CD14-positive monocyte (primary cell): ENCODE results near the gene SDC4. TPM values are rescaled to one million over a fixed set of nuclear protein-coding genes. Genes with fewer than 3 reads are reported as not detected.
A peak's percentile ranks its signal among the peaks of the same experiment; 100 is the strongest.

Source experiments
- DNase-seq, 3 donors: peaks; one replicate each; pipeline ENCODE4 v3.0.0-alpha.2; 2011 to 2022
- H2AFZ ChIP-seq: 2 replicates; pipeline ENCODE4 v1.6.0; 2012; ENCODE audit warnings: mild to moderate bottlenecking, low read depth, low read length, inconsistent platforms; ENCODE audit not compliant: insufficient read depth, poor library complexity, severe bottlenecking
- H3K27ac ChIP-seq, 2 donors: 1 replicate in 1 of 2; 2 replicates in 1 of 2; pipeline ENCODE4 v1.5.1; 2012 to 2013; ENCODE audit warnings: low read length in 2 of 2, control low read depth in 1 of 2, inconsistent platforms in 1 of 2, low read depth in 1 of 2, mild to moderate bottlenecking in 1 of 2
- H3K27me3 ChIP-seq, 2 donors: one replicate each; pipeline versions ENCODE4 v1.6.0 to v1.6.1; 2011 to 2013; ENCODE audit warnings: low read length in 2 of 2; ENCODE audit not compliant: control insufficient read depth in 2 of 2, insufficient read depth in 2 of 2
- H3K36me3 ChIP-seq, 2 donors: replicated peaks in 1 of 2; 1 replicate in 1 of 2; 2 replicates in 1 of 2; pipeline versions ENCODE4 v1.5.1 to v1.6.1; 2012 to 2013; ENCODE audit warnings: low read length in 2 of 2, control low read depth in 1 of 2, inconsistent platforms in 1 of 2, mild to moderate bottlenecking in 1 of 2; ENCODE audit not compliant: insufficient read depth in 2 of 2, control insufficient read depth in 1 of 2
- H3K4me1 ChIP-seq, 2 donors: 1 replicate in 1 of 2; 2 replicates in 1 of 2; pipeline versions ENCODE4 v1.5.1 to v1.6.1; 2012 to 2013; ENCODE audit warnings: low read length in 2 of 2, control low read depth in 1 of 2, inconsistent platforms in 1 of 2, mild to moderate bottlenecking in 1 of 2, moderate library complexity in 1 of 2; ENCODE audit not compliant: insufficient read depth in 2 of 2, control insufficient read depth in 1 of 2
- H3K4me2 ChIP-seq: replicated peaks from 2 replicates; pipeline ENCODE3; 2012; ENCODE audit warnings: low read length, moderate library complexity, mild to moderate bottlenecking; ENCODE audit not compliant: poor library complexity, severe bottlenecking; ENCODE audit errors: extremely low read depth
- H3K4me3 ChIP-seq, 3 experiments: fragments of 200-600 bp in 1 of 3; sonication (generic) in 1 of 3; replicated peaks in 1 of 3; 1 replicate in 2 of 3; 2 replicates in 1 of 3; pipeline ENCODE4 v1.5.1; 2011 to 2013; ENCODE audit warnings: low read length in 3 of 3, mild to moderate bottlenecking in 3 of 3, control low read depth in 2 of 3, low read depth in 2 of 3, inconsistent platforms in 1 of 3, moderate library complexity in 1 of 3
- H3K79me2 ChIP-seq: 2 replicates; pipeline ENCODE4 v1.6.0; 2012; ENCODE audit warnings: mild to moderate bottlenecking, control low read depth, inconsistent platforms, low read length, moderate library complexity; ENCODE audit not compliant: insufficient read depth
- H3K9ac ChIP-seq: 2 replicates; pipeline ENCODE4 v1.6.0; 2017; ENCODE audit warnings: low read length, mild to moderate bottlenecking; ENCODE audit not compliant: insufficient read depth, poor library complexity, severe bottlenecking
- H3K9me3 ChIP-seq, 2 donors: replicated peaks in 1 of 2; 1 replicate in 1 of 2; 2 replicates in 1 of 2; pipeline versions ENCODE4 v1.5.1 to v1.6.1; 2012 to 2013; ENCODE audit warnings: low read length in 2 of 2, control low read depth in 1 of 2; ENCODE audit not compliant: control insufficient read depth in 1 of 2, insufficient read depth in 1 of 2
- H4K20me1 ChIP-seq: 2 replicates; pipeline ENCODE4 v1.6.0; 2012; ENCODE audit warnings: mild to moderate bottlenecking, low read length, control low read depth, moderate library complexity; ENCODE audit not compliant: insufficient read depth
- H3K27ac Mint-ChIP-seq, 7 donors: one replicate each; pipeline ENCODE4 v1.8.0; 2020; ENCODE audit warnings: mild to moderate bottlenecking in 7 of 7, mixed read lengths in 7 of 7, moderate library complexity in 6 of 7, inconsistent platforms in 2 of 7
- H3K27me3 Mint-ChIP-seq, 3 donors: one replicate each; pipeline ENCODE4 v1.8.0; 2021 to 2022; ENCODE audit warnings: low read depth in 3 of 3, mild to moderate bottlenecking in 3 of 3, mixed read lengths in 3 of 3, moderate library complexity in 3 of 3, inconsistent platforms in 1 of 3
- H3K36me3 Mint-ChIP-seq, 2 donors: one replicate each; pipeline ENCODE4 v1.8.0; 2020; ENCODE audit warnings: mixed read lengths in 2 of 2, inconsistent platforms in 1 of 2, mild to moderate bottlenecking in 1 of 2
- H3K4me1 Mint-ChIP-seq: one replicate; pipeline ENCODE4 v1.8.0; 2020; ENCODE audit warnings: mild to moderate bottlenecking, mixed read lengths
- H3K4me3 Mint-ChIP-seq, 2 donors: one replicate each; pipeline ENCODE4 v1.8.0; 2020; ENCODE audit warnings: mild to moderate bottlenecking in 2 of 2, mixed read lengths in 2 of 2, moderate library complexity in 1 of 2
- H3K9me3 Mint-ChIP-seq, 7 donors: one replicate each; pipeline ENCODE4 v1.8.0; 2020 to 2022; ENCODE audit warnings: mixed read lengths in 7 of 7, mild to moderate bottlenecking in 6 of 7, moderate library complexity in 6 of 7, inconsistent platforms in 2 of 7
- WGBS: methylation state at CpG from one replicate; pipeline ENCODE4 v1.1.5; 2013; ENCODE audit warnings: missing lambda C conversion rate; ENCODE audit not compliant: insufficient coverage; 5-methylcytosine and 5-hydroxymethylcytosine counted together
- intact Hi-C, 2 donors: fragments of 100-400 bp; cut with micrococcal nuclease; formaldehyde crosslinking; loops; one replicate each; pipeline versions ENCODE4 v1.15.0 to v1.15.1; 2023
- polyA plus RNA-seq, 3 donors: library from polyadenylated mRNA; depleted of rRNA in 1 of 3; unstranded in 2 of 3; stranded (reverse) in 1 of 3; fragments of 300-500 nt in 2 of 3; fragments of >200 nt in 1 of 3; fragmentation: Illumina TruSeq in 2 of 3; gene quantifications; 1 replicate in 2 of 3; 2 replicates in 1 of 3; pipeline ENCODE4 v1.2.3, GENCODE V29; 2012 to 2021
- TF ChIP-seq, protein P1 (sequence below): fragments of 200-600 bp; IDR thresholded peaks from one replicate; pipeline ENCODE4 v1.8.0; 2022; ENCODE audit warnings: antibody characterized with exemption, mild to moderate bottlenecking

The SDC4 gene
- polyA plus RNA-seq, 3 donors, result 1.6 to 5.1 (median 1.9) TPM

- peaks cover 3 to 7% of the 10 kb centered on the region in 2 donors for H3K4me1 ChIP-seq
- no peaks in the 10 kb centered on the region for H4K20me1 ChIP-seq
- H3K4me2 ChIP-seq, result no peak overlapping the region
- intact Hi-C loops, result no loop called here
- no peak overlapping the region for H3K27ac ChIP-seq
- H3K4me3 ChIP-seq, result no peak overlapping the region
- H3K4me3 Mint-ChIP-seq, result no peak overlapping the region
- no peaks in the 10 kb centered on the region for H3K36me3 Mint-ChIP-seq
- H3K4me1 Mint-ChIP-seq, result peaks cover 13% of the 10 kb centered on the region
- H2AFZ ChIP-seq, result no peak overlapping the region
- H3K9ac ChIP-seq, result no peak overlapping the region
- 100% methylated on average over 2 of the region's 8 CpGs for WGBS
- H3K27ac Mint-ChIP-seq, result peak overlapping the region in 1 of 7 donors; percentile 18
- H3K79me2 ChIP-seq, result no peaks in the 10 kb centered on the region
- no peaks in the 10 kb centered on the region for H3K9me3 ChIP-seq
- DNase-seq, result no peak
- peaks cover 0 to 9% (median 0%) of the 10 kb centered on the region in 7 donors for H3K9me3 Mint-ChIP-seq
- TF ChIP-seq, protein P1, sequence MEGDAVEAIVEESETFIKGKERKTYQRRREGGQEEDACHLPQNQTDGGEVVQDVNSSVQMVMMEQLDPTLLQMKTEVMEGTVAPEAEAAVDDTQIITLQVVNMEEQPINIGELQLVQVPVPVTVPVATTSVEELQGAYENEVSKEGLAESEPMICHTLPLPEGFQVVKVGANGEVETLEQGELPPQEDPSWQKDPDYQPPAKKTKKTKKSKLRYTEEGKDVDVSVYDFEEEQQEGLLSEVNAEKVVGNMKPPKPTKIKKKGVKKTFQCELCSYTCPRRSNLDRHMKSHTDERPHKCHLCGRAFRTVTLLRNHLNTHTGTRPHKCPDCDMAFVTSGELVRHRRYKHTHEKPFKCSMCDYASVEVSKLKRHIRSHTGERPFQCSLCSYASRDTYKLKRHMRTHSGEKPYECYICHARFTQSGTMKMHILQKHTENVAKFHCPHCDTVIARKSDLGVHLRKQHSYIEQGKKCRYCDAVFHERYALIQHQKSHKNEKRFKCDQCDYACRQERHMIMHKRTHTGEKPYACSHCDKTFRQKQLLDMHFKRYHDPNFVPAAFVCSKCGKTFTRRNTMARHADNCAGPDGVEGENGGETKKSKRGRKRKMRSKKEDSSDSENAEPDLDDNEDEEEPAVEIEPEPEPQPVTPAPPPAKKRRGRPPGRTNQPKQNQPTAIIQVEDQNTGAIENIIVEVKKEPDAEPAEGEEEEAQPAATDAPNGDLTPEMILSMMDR, result no peak
- peaks cover 2 to 32% of the 10 kb centered on the region in 2 donors for H3K27me3 ChIP-seq
- no peaks in the 10 kb centered on the region for H3K36me3 ChIP-seq
- H3K27me3 Mint-ChIP-seq, result peaks cover 43 to 70% (median 60%) of the 10 kb centered on the region in 3 donors
These were observed 35.0 kb downstream of the SDC4 start for GRCh38 chr20:45313065-45313695.

GRCh38 chr20:45312241-45312640 is 36.0 kb downstream of the SDC4 start:
- TF ChIP-seq, protein P1, result no peak
- H3K79me2 ChIP-seq, result no peaks in the 10 kb centered on the region
- no peak overlapping the region for H3K27ac ChIP-seq
- Mint-ChIP-seq H3K27ac (peak overlapping the region in 1 of 7 donors; percentile 47), H3K4me3 (peak overlapping the region in 1 of 2 donors; percentile 10), H3K27me3 (peaks cover 46 to 70% (median 65%) of the 10 kb centered on the region in 3 donors), H3K4me1 (peaks cover 13% of the 10 kb centered on the region), H3K9me3 (peaks cover 0 to 9% (median 0%) of the 10 kb centered on the region in 7 donors), H3K36me3 (no peaks in the 10 kb centered on the region)
- H3K4me2 ChIP-seq, result no peak overlapping the region
- H3K9ac ChIP-seq, result no peak overlapping the region
- WGBS, result 69% methylated on average over 15 of the region's 21 CpGs
- peaks cover 3 to 7% of the 10 kb centered on the region in 2 donors for H3K4me1 ChIP-seq
- H3K36me3 ChIP-seq, result no peaks in the 10 kb centered on the region
- H3K27me3 ChIP-seq, result peaks cover 2 to 36% of the 10 kb centered on the region in 2 donors
- DNase-seq, result no peak
- intact Hi-C loops, result no loop called here
- no peaks in the 10 kb centered on the region for H3K9me3 ChIP-seq
- no peak overlapping the region for H3K4me3 ChIP-seq
- no peak overlapping the region for H2AFZ ChIP-seq
- no peaks in the 10 kb centered on the region for H4K20me1 ChIP-seq
